HG03439 (cell line): ENCODE measurements around the gene TEX28.

Source experiments
- ATAC-seq: cut with Tn5 transposase; IDR thresholded peaks from one replicate; pipeline ENCODE4 v1.9.1; 2021; ENCODE audit warnings: mild to moderate bottlenecking, moderate library complexity; ENCODE audit not compliant: unreplicated experiment

The TEX28 gene, protein sequence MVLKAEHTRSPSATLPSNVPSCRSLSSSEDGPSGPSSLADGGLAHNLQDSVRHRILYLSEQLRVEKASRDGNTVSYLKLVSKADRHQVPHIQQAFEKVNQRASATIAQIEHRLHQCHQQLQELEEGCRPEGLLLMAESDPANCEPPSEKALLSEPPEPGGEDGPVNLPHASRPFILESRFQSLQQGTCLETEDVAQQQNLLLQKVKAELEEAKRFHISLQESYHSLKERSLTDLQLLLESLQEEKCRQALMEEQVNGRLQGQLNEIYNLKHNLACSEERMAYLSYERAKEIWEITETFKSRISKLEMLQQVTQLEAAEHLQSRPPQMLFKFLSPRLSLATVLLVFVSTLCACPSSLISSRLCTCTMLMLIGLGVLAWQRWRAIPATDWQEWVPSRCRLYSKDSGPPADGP

DNA sequence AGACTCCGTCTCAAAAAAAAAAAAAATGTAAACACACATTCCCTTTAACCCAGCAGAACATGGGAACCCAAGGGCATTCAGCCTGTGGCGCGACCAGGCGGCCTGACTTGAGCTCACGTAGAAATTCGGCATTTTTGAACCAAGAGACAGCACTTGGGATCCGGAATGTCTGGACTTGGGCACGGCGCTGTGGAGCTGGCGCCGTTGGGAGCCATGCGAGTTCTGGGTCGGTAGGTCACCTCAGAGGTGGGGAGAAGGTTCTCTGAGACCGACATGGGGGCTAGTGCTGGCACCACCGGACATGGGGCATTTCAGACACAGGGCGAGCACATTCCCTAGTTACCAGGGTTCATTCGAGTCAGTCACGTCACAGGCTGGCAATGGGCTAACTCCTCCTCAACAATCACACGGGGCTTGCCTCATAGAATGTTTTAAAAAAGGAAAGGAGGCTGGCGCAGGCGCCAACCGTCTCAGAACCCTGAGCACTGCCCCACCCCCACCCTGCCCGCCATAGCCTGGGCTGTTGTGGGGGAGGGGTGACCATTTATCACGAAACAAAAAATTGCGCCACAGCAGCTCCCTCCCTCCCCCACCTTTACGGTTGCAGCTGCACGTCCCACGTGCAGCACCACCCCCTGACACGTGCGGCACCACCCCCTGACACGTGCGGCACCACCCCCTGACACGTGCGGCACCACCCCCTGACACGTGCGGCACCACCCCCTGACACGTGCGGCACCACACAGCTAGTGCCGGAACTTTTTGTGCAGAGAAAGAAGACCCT is at the start of gene TEX28:
Gene TEX28, minus strand, starts transcription at position 334 of the 784 bp plus-strand sequence. CDS start 3,007 bp downstream, outside the sequence.
- no peak for ATAC-seq

- peak; percentile 35 for ATAC-seq
These were observed 48.7 kb upstream of the TEX28 start for GRCh38 chrX:154343620-154344019.

DNA sequence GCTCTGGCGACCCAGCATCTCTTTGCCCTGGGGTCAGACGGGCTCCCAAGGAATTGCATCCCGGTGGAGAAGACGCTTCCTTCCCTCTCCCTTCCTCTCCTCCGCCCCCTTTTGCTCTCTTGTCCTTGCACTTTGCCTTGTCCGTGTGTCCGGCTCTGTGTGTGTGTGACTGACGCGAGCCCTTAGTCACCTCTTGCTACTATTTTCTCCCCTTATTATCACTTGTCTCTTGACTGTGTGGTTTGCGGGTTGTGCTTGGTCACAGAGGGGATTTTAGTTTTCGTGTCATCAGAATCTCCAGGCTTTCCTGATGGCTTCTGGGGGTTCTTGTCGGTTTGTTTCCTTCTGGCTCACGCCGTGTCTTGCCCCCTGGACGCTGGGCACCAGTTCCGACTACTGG is 48.1 kb upstream of the TEX28 start:
- ATAC-seq = peak; percentile 27

DNA sequence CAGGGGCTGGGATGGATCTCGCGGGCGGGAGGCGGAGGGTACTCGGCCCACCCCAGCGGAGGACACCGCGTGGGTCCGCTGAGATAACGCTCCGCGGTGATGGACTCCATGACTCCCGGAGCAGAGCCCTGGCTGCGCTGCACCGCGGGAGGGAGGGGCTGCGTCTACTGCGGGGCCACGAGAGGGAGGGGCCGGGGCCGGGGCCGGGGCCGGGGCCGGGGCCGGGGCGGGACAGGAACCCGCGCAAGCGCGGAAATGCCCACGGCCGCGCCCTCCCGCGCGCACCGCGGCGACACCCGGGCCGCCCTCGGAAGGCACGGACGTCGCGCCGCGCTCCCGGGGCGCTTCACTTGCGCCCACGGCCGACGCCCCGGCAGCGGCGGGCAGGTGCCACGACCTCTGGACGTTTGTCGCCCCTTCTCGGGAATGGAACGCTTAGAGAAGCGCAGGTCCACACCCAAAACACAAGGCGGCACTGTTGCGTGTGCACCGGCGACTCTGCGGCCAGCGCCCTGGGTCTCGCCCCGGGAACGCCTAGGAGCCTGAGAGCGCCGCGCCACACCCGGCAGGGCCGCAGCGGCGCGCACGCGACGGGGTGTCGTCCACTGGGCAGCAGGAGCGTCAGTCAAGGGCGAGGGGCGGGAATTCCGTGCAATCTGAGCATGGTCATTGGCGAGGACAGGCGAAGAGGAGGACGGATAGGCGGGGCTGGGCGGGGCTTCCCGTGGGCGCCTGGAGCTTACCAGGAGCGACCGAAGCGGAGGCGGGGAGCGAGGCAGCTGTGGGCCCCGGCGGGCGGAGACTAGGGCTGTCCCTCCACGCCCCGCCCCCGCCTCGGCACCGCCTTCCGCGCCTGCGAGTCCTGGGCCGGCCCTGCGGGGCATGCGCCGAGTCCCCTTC is 46.7 kb upstream of the TEX28 start:
- peak; percentile 72 for ATAC-seq

- no peak for ATAC-seq
These were observed 39.6 kb upstream of the TEX28 start for GRCh38 chrX:154334496-154334895.

DNA sequence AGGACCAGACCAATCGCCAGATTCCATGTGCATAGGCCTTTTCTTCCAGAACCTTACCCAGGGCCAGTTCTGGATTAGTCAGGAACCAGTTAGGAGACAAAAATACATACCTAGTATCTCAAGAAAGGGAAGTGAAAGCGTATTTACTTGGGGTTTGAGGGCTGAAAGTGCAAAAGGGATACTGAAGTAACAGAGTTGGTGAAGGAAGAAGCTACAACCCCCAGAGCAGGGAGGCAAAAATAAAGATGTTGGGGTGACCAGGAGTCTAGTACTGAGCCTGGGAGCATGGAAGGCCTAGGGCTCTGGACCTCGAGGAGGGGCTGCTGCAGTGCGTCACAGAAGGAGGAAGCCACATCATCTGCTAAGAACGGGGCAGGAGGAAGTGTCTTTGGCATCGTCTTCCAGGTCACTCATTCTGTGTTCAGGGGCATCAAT is 38.9 kb upstream of the TEX28 start:
- ATAC-seq = no peak

- no peak for ATAC-seq
These were observed 38.2 kb upstream of the TEX28 start for GRCh38 chrX:154333116-154333515.

DNA sequence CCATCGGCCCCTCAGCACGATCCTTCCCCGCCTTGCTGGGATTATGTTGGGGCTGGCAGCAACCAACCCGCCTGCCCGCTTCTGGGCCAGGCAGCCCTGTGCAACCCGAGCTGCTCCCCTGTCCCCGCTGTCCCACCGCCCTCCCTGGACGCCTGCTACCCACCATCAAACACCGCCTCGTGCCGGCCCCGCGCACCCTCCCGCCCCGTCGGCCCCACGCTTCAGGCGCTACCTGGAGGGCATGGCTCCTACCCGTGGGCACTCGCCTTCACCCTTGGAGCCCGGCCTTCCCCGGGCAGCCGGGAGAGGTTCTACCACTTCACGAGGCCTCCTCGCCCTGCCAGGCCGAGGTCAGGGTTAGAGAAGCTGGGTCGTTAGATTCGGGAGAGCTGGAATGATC is 37.6 kb upstream of the TEX28 start:
- ATAC-seq = no peak

- no peak for ATAC-seq
These were observed 34.4 kb upstream of the TEX28 start for GRCh38 chrX:154329294-154329693.

DNA sequence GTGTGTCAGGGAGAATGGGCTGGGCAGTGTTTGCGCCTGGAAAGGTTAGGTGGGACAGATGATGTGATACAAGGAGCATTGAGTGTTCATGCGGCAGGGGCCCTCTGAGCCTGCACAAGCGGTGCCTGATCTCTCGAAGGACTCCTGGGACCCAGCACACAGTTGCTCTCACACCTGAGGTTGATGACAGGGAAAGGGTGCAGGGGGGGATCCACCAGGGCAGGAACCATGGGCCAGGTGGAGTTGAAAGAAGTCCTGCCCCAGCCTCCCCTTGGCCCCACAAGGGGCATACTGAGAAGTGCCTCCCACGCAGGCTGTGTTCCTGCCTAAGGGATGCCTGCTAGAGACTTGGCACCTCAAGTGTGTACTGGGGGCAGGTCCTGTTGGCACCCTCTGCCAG is 33.7 kb upstream of the TEX28 start:
- ATAC-seq = no peak

DNA sequence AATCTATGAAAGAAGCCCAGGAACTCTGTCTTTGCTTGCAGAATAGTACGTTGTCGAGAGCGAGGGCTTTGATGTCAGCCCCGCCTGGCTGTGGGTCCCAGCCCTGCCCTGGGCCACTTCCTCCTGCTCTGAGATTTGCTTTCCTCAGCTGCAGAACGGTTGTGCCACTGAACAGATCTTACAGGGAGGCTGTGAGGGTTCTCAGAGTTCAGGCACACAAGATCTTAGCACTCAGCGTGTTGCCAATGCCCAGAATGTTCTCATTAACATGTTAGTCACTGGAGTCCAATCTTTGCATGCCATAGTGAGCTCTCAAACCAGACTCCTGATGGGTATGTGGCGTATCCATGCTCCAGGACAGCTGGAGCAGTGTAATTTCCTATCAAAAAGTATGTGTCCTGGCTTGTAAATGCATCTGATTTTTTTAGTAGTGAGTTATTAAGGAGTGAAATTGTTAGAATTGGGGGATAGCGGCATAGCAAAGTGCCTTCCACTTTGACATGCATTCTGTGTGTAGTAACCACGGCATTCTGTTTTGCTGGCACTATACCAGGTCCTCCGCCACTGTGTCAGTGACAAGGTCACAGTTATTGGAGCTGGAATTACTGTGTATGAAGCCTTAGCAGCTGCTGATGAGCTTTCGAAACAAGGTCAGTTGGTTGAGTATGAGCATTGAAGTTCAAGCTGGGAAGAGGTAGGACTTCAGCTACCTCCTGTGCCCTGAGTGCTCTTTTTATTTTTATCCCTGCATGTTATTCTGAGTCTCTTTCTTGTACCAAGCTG is 32.3 kb upstream of the TEX28 start:
- ATAC-seq = no peak

DNA sequence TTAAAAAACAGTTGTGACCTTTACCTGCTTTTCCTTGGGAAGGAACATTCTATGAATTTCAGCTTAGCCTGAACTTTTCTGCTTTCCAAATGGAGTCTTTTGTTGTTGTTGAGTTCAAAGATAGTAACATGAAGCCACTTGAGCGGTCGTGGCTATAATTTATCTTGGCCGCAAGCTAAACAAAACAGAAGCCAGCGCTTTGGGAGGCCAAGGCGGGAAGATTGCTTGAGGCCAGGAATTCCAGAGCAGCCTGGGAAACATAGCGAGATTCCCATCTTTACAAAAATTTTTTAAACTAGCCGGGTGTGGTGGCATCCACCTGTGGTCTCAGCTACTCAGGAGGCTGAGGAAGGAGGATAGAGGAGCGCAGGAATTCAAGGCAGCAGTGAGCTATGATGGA is 30.6 kb upstream of the TEX28 start:
- ATAC-seq = no peak

DNA sequence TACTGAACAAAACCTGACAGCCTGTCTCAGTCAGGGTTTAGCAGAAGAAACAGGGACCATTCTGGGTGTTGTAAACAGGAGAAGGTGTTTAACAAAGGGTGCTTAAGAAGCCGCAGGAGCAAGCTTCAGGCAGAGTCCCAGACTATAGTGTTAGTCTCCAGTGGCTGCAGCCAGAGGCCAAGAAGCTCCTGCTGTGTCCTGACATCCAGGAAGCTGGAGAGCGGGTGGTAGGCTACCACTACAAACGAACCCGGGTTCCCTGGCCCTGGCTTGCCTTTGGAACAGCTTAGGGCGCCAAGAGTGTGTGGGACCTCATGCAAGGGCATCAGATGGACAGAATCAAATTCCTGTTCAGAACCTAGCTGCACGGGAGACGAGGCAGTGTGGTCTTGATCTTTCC is 28.6 kb upstream of the TEX28 start:
- ATAC-seq = no peak

- no peak for ATAC-seq
These were observed 28.0 kb upstream of the TEX28 start for GRCh38 chrX:154322890-154323289.

DNA sequence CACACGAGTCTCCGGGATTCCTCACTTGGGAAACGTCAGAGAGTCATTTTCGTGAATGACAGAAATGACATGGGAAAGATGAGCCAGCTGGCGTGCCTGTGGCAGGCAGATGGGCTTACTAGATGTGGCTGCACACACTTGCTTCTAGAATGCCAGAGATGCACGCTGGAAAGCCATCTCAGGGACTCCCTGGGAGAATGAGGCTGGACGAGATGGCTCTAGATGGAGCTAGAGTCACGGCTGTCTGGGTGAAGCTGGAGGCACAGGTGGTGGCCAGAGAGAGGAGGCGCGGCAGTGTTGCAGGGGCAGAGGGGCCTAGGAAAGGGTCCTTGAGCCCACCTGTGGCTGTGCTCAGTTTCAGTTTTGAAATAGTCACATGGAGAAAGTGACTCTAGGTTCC is 26.7 kb upstream of the TEX28 start:
- no peak for ATAC-seq

- no peak for ATAC-seq
These were observed 26.2 kb upstream of the TEX28 start for GRCh38 chrX:154321152-154321551.

DNA sequence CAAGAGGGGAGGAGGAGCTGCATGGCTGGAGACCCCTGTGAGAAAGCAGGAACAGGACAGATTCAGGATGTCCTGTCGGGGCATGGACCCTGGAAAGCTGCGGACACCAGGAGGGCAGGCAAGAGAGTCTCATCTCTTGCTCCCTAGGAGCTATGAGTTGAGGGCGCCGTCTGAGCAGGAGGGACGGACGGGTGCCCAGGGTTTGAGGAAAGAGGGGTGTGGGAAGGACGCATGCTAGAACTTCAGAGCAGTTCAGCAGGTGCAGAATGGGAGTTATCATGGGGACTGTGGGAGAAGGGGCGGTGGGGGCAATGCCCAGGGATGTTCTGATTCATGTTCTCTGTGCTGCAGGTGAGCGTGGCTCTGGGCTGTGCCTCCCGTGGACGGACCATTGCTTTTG is 25.5 kb upstream of the TEX28 start:
- no peak for ATAC-seq

GRCh38 chrX:154317391-154317995 is 22.6 kb upstream of the TEX28 start:
- no peak for ATAC-seq

DNA sequence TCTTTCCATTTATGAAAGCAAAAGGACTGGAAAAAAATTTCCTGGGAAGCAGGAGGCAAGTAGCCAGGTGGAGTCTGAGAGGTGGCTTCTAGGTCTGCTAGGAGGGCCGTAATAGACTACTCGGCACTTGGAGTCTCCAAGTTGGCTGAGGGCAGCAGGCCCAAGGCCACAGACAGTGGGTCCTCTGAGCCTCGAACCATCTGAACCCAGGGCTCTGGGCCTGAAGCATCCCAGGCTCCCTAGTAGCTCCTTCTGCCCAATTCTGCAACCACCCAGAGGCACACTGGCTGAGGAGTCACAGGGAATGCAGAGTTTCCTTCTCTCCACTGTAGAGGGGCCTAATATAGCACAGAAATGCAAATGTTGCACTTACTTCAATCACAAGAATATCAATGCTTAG is 20.5 kb upstream of the TEX28 start:
- ATAC-seq = no peak

GRCh38 chrX:154313147-154313546 is 18.2 kb upstream of the TEX28 start:
- ATAC-seq = no peak
